Measurements from ENCODE around the gene PRELID2. TPM values are rescaled to one million over a fixed set of nuclear protein-coding genes. Genes with fewer than 3 reads are reported as not detected.

The PRELID2 gene
- 7.6 to 10.8 TPM (median 8.1 TPM) in 5 replicates for total RNA-seq (2022; extraction: Qiagen RNA extraction)

GRCh38 chr5:145834917-145835847 lies at the start of gene PRELID2:
Gene PRELID2, minus strand, starts transcription at chr5:145835342. Its CDS starts 91 bp downstream, at chr5:145835251.

GRCh38 chr5:145872914-145873313 lies 37.8 kb upstream of the PRELID2 start, which contains the start of gene GRXCR2:
Gene GRXCR2, minus strand, starts transcription at chr5:145873014. Its CDS starts 46 bp downstream, at chr5:145872968.

Other genes starting within 250 kb of the PRELID2 start
- gene GRXCR2, start 37.7 kb upstream of the PRELID2 start, total RNA-seq (2022; extraction: Qiagen RNA extraction), result not detected in 5 replicates
- gene SH3RF2, start 101.2 kb upstream of the PRELID2 start, total RNA-seq (2022; extraction: Qiagen RNA extraction), result 2.2 to 3.0 TPM (median 2.4 TPM) in 5 replicates

All from A549 treated with AZD2906 at 1 μM for 4 hours (cell line).